SK-N-MC (cell line): Measurements from ENCODE around the gene CAMK4.

ENCODE experiments used
- DNase-seq: peaks from one replicate; pipeline ENCODE4 v3.0.0-alpha.2; 2011; ENCODE audit warnings: low read depth, low spot score
- H3K27ac ChIP-seq: fragments of 200-600 bp; sonication (generic); 2 replicates; pipeline ENCODE4 v1.5.1; 2016; ENCODE audit warnings: mixed run types
- H3K36me3 ChIP-seq: fragments of 200-600 bp; sonication (generic); 2 replicates; pipeline ENCODE4 v1.6.1; 2017; ENCODE audit warnings: antibody characterized with exemption, low read length, mixed read lengths; ENCODE audit not compliant: insufficient read depth
- H3K4me3 ChIP-seq: fragments of 200-600 bp; sonication (generic); 2 replicates; pipeline ENCODE4 v1.5.1; 2016
- H3K9ac ChIP-seq: fragments of 200-600 bp; sonication (generic); 2 replicates; pipeline ENCODE4 v1.8.0; 2017; ENCODE audit warnings: mixed run types, mixed read lengths; ENCODE audit not compliant: insufficient read length
- H3K9me3 ChIP-seq: fragments of 200-600 bp; sonication (generic); 2 replicates; pipeline ENCODE4 v1.6.1; 2017; ENCODE audit warnings: low read depth, mild to moderate bottlenecking, antibody characterized with exemption, low read length, moderate library complexity, mixed read lengths
- EZH2 ChIP-seq: fragments of 200-600 bp; sonication (generic); IDR thresholded peaks from one replicate; pipeline ENCODE4 v1.6.1; 2017; ENCODE audit warnings: antibody characterized with exemption
- FOXP2 ChIP-seq: optimal IDR thresholded peaks from 2 replicates; pipeline ENCODE3; 2011; ENCODE audit warnings: mild to moderate bottlenecking, moderate library complexity; ENCODE audit not compliant: insufficient read depth; ENCODE audit errors: extremely low read length, control extremely low read depth
- POLR2AphosphoS5 ChIP-seq: IDR thresholded peaks from 2 replicates; pipeline ENCODE4 v1.6.1; 2012; ENCODE audit warnings: mild to moderate bottlenecking, low read depth, low read length, borderline replicate concordance

The CAMK4 gene

GRCh38 chr5:111513131-111513520 lies 288.9 kb downstream of the CAMK4 start:
- Histone ChIP-seq H3K4me3 (peak overlapping the region; percentile 97), H3K27ac (peak overlapping the region; percentile 93), H3K9ac (peak overlapping the region; percentile 70), H3K9me3 (no peaks in the 10 kb centered on the region), H3K36me3 (no peaks in the 10 kb centered on the region)
- no peak for DNase-seq
- TF ChIP-seq POLR2AphosphoS5, result no peak
- no peak for TF ChIP-seq FOXP2

GRCh38 chr5:111514087-111514486 lies 289.9 kb downstream of the CAMK4 start:
- Histone ChIP-seq H3K9me3 (no peaks in the 10 kb centered on the region), H3K36me3 (no peaks in the 10 kb centered on the region), H3K9ac (no peak overlapping the region), H3K4me3 (no peak overlapping the region), H3K27ac (no peak overlapping the region)
- DNase-seq, result no peak
- no peak for TF ChIP-seq EZH2
- no peak for TF ChIP-seq POLR2AphosphoS5
- TF ChIP-seq FOXP2, result no peak

GRCh38 chr5:111517853-111518501 lies 293.8 kb downstream of the CAMK4 start:
- DNase-seq, result no peak
- Histone ChIP-seq H3K27ac (no peak overlapping the region), H3K9ac (no peak overlapping the region), H3K4me3 (no peak overlapping the region), H3K9me3 (no peaks in the 10 kb centered on the region), H3K36me3 (no peaks in the 10 kb centered on the region)
- no peak for TF ChIP-seq FOXP2
- TF ChIP-seq POLR2AphosphoS5, result no peak
- TF ChIP-seq EZH2, result no peak

- no peak overlapping the region for H3K4me3 ChIP-seq
- H3K9ac ChIP-seq, result no peak overlapping the region
- H3K27ac ChIP-seq, result no peak overlapping the region
- H3K9me3 ChIP-seq, result no peaks in the 10 kb centered on the region
- H3K36me3 ChIP-seq, result no peaks in the 10 kb centered on the region
- TF ChIP-seq POLR2AphosphoS5 (no peak), EZH2 (no peak), FOXP2 (no peak)
- no peak for DNase-seq
These were observed 294.6 kb downstream of the CAMK4 start for GRCh38 chr5:111518777-111519176.

GRCh38 chr5:111520908-111521307 lies 296.7 kb downstream of the CAMK4 start:
- Histone ChIP-seq H3K36me3 (no peaks in the 10 kb centered on the region), H3K9ac (no peak overlapping the region), H3K27ac (no peak overlapping the region), H3K4me3 (no peak overlapping the region), H3K9me3 (no peaks in the 10 kb centered on the region)
- DNase-seq, result no peak
- TF ChIP-seq POLR2AphosphoS5 (no peak), EZH2 (no peak), FOXP2 (no peak)

- no peak overlapping the region for H3K9ac ChIP-seq
- TF ChIP-seq POLR2AphosphoS5 (no peak), EZH2 (no peak), FOXP2 (no peak)
- H3K9me3 ChIP-seq, result no peaks in the 10 kb centered on the region
- no peaks in the 10 kb centered on the region for H3K36me3 ChIP-seq
- H3K27ac ChIP-seq, result no peak overlapping the region
- DNase-seq, result no peak
- no peak overlapping the region for H3K4me3 ChIP-seq
These were observed 303.9 kb downstream of the CAMK4 start for GRCh38 chr5:111528056-111528455.

- H3K27ac ChIP-seq, result no peak overlapping the region
- H3K36me3 ChIP-seq, result no peaks in the 10 kb centered on the region
- no peak for DNase-seq
- H3K9ac ChIP-seq, result no peak overlapping the region
- TF ChIP-seq POLR2AphosphoS5 (no peak), FOXP2 (no peak), EZH2 (no peak)
- H3K4me3 ChIP-seq, result no peak overlapping the region
- H3K9me3 ChIP-seq, result no peaks in the 10 kb centered on the region
These were observed 306.1 kb downstream of the CAMK4 start for GRCh38 chr5:111530298-111530740.

- no peak for DNase-seq
- no peak for TF ChIP-seq FOXP2
- Histone ChIP-seq H3K36me3 (no peaks in the 10 kb centered on the region), H3K27ac (no peak overlapping the region), H3K4me3 (no peak overlapping the region), H3K9ac (no peak overlapping the region), H3K9me3 (no peaks in the 10 kb centered on the region)
These were observed 308.9 kb downstream of the CAMK4 start for GRCh38 chr5:111532886-111533582.

GRCh38 chr5:111535879-111536549 lies 311.8 kb downstream of the CAMK4 start:
- TF ChIP-seq POLR2AphosphoS5 (no peak), FOXP2 (no peak), EZH2 (no peak)

More at GRCh38 chr5:111535879-111536549, 311.8 kb downstream of the CAMK4 start:
- no peaks in the 10 kb centered on the region for H3K9me3 ChIP-seq
- H3K9ac ChIP-seq, result no peak overlapping the region
- H3K27ac ChIP-seq, result no peak overlapping the region
- no peak overlapping the region for H3K4me3 ChIP-seq
- no peak for DNase-seq
- no peaks in the 10 kb centered on the region for H3K36me3 ChIP-seq
